HG03520 (cell line): ENCODE measurements around the gene IGFN1.

Experiments
- ATAC-seq: cut with Tn5 transposase; IDR thresholded peaks from one replicate; pipeline ENCODE4 v1.9.1; 2021; ENCODE audit warnings: mild to moderate bottlenecking, moderate library complexity; ENCODE audit not compliant: unreplicated experiment

The IGFN1 gene

DNA sequence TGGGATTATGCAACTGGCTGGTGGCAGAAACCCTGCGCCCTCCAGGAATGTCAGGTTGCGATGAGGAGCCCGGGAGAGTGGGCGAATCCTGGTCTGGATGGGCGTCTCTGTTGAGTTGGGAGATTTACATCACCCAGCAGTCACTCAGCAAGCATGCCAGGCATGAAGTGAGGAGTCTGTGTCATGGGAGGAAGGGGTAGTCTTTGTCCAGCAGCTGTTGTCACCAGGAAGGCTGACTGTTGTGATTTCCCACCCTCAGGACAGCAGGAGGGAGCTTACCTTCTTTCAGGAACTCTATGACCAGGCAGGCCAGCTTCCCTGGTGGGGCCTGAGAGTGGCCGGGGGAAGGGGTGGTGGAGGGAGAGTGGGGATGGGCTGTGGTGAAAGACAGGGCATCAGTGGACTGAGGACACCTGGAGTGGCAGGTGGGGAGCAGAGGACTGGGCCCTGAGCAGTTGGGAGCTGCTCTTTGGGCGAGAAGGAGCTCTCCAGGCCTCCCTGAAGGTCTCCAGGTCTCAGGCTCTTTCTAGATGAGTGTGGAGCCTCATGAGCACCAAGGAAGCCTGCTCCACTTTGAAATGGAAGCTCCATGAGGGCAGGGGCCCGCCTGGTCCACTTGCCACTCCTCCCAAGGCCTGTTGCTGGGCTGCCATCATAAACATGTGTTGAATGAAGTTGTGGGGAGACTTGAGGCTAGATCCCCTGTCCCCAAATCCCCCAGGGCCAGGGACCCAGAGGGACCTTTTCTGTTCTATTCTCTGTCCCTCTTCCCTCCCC lies 71.3 kb downstream of the IGFN1 start:
- ATAC-seq: no peak

DNA sequence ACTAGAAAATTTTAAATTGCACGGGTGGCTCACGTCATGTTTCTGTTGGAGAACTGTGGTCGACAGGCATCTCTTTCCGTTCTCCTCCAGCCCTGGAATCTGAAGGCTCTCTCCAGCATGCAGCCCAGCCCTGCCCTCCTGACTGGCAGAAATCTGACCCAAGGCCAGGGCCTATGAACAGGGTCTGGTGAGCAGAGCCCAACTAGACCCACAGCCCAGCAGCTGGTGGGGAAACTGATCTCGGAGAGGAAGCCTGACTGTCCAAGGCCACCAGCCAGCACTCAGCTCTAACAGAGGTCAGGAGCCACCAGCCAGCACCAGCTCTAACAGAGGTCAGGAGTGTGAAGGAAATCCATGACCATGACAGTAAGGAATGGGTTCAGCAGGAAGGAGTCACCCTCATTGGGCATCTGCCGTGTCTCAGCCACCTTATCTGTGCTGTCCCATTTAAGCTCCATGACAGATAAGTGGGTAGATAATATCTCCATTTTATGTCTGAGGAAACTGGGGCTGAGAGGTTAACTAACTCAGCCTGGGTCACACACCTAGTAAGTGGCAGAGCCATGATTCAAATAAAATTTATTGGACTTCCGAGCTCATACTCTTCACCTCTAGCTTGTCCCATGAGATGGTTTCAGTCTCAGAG lies 72.5 kb downstream of the IGFN1 start:
- no peak for ATAC-seq

DNA sequence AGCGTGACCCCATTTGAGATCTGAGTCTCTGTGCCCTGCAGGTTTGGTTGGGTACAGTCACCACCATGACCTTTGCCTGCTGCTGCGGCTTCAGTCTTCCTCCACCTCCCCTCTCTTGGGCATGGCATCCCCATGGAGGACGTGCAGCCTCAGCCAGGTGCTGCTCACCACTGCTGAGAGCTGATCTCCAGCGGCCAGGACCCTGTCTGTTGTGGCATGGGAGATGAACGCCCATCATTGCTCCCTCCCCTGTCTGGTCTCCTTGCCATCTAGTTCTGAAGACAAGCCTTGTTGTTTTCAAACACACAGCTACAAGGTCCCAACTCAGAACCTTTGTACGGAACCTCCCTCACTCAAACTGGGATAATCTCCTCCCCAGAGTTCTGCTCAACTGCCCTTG lies 73.4 kb downstream of the IGFN1 start:
- ATAC-seq: no peak

DNA sequence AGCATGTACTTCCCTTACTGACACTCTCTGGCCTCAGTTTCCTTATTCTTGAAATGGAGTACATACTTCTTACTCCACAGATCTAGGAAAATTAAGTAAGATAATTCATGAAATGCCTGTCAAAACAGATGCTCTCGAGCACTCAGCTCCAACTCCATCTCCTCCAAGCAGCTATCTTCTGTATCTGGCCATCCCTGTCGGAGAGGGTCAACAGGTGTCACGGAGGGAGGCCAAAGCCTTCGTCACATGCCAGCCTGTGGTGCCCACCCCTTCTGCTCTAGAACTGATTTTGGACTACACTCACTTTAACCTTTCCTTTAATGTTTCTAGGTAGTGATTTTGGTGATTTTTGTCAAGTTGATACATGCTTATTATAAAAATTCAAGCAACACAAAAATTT lies 73.9 kb downstream of the IGFN1 start:
- no peak for ATAC-seq

DNA sequence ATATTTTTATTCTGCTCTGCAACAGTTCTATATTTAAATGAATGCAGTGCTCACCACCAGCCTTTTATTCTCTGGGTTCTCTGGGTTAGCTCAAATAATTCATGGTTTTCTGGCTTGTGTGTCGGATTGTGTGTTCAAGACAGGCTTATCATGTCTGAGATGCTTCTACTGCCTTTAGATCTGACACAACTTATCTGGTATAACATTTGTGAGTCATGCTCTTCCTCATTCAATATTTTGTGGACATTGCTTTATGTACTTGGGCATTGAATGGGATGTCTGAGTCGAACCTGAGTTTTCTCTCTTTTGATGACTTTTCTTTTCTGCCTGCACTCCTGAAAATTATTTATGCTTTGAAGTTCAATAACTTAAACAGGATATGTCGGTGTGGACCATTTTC lies 75.1 kb downstream of the IGFN1 start:
- ATAC-seq: no peak

DNA sequence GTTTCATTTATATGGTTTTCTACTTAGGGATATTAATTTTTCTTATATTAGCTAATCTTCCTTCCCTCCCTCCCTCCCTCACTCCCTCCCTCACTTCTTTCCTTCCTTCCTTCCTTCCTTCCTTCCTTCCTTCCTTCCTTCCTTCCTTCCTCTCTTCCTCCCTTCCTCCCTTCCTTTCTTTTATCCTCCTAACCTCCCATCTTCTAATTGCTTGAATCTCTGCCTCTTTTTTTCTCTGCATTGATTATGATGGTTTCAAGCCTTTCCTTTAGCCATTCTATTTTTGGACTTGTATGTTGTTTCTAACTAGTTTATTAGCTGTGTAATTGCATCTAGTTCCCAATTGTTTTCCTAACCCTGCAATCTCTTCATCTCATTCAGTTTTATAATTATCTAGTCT lies 75.7 kb downstream of the IGFN1 start:
- ATAC-seq: no peak

DNA sequence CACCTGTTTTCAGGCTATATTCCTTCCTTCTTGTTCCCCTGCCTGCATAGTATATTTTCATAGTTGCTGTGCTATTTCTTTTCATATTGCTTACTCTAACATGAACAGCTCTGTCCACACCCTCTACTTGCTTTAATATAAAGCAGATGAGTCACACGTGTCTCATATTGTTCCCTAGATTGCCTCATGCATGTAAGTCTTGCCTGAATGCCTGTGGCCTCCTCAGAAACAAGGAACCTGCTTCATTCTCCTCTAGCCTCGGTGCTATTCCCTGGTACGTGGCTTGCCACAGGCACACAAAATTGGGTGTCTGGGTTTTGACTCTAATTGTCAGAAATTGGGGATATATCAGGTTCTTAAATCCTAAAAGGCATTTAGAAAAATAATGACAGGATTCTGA lies 76.2 kb downstream of the IGFN1 start:
- no peak for ATAC-seq

DNA sequence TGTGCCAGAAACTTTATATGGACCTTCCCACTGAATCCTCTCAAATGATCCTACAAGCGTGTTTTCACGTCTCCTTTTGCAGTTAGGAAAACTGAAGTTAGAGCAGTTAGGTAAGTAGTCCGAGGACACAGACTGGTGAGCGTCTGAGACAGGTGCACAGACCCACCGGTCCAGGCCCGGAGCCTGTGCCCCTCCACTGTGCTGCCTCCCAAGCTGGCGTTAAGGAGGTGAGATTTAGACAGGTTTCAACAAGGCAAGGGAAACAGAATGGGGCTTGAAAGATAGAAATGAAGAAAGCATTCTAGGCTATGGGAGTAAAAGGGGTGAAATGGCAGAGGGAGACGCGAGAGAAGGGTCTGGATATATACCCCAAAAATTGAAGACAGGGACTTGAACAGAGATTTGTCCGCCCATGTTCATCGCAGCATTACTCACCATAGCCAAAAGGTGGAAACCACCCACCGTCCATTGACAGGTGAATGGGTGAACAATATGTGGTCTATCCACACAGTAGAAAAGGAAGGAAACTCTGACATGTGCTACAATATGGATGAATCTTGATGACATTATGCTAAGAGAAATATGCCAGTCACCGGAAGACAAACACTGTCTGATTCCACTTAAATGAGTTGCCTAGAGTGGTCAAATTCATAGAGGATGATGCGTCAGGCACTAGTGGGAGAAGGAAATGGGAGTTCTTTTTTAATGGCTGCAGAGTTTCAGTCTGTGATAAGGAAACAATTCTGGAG lies 77.0 kb downstream of the IGFN1 start:
- ATAC-seq: no peak

DNA sequence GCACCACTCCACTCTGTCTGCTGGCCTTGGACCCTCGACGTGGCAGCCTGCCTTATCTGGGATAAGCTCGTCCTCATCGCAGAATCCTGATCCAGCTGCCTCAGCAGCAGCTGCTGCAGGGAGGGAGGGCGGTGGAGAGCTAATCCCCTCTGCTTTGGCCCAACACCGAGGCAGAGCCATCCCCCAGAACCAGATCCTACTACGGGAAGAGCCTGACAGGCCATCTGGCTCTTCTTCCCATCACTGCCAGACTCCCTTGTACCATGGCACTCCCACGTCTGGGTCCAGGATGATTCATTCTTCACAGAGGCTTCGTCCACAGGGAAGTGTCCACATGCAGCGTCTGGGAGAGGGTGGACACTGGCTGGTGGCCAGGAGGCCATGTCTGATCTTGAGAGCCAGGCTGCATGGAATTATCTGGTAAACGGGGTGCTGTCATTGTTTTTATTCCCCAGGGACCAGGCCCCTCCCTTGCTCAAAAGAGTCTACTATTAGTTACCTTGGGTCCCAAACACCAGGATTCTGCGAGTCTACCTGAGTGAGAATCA lies 78.1 kb downstream of the IGFN1 start:
- no peak for ATAC-seq

DNA sequence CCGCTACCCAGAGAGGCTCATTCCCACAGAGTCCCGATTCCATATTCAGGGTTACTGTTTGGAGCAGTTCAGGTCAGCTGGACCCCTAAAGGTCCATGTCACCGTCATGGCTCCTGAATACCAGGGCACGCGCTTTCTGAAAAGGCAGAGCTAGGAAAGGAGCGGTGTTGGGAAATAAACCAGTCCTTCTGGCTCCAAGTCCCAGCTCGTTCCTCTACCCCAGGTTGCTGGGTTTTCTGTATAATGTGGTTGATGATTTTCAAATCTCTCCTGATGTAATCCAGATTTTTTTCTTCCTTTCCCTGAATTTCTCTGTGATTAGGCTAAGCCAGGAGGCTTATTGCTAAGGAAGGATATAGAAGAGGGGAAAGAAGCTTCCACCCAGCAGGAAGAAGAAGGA lies 78.7 kb downstream of the IGFN1 start:
- no peak for ATAC-seq

DNA sequence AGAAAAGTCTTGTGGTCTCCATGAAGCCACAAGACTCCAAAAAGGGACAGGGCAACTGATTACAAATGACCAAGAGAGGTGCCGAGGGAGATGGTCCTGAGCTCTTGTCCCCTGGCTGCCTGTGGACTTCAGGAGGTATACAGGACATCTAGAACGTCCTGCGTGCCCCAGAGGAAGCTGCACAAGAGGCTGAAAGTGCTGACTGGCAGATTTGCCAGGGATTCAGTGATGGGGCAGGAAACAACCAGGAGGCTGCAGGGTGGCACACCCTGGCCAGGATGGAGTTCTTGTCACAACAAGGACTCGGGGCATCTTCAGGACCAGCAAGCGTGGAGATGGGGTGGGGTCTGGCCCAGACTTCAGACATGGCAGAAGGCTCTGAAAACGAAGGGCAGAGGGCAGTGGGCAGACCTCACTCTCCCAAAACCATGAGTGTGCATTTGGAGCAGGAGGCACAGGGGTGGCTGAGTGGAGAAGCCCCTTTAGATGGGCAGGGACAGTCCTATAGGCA lies 79.3 kb downstream of the IGFN1 start:
- no peak for ATAC-seq

DNA sequence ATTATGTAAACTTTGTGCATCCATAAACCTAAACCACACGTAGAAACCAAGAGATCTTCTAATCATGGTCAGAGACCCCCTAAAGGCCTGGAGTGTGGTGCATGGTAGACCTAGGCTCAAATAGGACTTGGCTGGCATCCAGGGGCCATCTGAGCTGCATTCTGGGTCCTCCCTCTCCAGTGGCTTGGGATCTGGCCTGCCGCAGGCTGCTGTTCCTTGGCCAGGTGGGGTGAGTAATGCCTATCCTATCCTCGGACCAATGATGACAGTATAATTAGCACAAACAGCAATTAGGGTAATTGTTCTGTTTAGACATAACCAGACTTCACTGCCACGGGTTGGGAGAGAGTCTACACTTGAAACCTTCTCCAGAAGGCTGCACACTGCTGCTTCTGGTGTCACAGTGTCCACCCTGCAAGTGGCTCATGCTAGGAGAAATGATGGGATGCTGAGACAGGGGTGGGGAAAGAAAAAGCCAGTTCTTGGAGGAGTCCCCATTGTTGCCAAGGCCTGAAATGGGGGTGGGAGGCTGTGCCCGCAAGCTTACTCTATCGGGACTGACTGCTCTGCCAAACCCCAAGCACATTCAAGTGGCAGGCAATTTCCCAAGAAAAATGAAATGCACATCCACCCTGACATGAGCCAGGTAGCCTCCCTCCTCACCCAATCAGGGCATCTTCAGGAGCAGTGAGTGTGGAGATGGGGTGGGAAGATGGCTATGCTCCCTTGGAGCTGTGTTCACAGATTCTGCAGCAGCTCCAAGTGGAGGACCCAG lies 80.2 kb downstream of the IGFN1 start:
- no peak for ATAC-seq

DNA sequence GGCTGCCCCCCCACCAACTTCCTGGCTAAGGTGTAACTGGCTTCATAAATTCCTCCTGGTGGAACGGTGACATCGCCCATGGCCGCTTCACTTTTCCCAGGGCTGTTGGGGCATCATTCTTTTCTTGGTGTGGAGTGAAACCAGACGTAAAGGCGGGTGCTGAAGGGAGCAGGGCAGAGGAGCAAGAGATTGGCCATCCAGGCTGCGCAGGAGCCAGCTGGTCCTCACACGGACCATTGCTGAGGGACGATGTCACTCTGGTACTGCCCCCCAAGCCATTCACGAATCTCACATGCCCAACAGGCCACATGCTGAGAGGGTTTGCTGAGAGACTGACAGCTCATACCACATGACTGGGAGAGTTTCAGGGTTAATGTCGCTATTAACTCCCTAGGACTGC lies 82.2 kb downstream of the IGFN1 start:
- no peak for ATAC-seq

DNA sequence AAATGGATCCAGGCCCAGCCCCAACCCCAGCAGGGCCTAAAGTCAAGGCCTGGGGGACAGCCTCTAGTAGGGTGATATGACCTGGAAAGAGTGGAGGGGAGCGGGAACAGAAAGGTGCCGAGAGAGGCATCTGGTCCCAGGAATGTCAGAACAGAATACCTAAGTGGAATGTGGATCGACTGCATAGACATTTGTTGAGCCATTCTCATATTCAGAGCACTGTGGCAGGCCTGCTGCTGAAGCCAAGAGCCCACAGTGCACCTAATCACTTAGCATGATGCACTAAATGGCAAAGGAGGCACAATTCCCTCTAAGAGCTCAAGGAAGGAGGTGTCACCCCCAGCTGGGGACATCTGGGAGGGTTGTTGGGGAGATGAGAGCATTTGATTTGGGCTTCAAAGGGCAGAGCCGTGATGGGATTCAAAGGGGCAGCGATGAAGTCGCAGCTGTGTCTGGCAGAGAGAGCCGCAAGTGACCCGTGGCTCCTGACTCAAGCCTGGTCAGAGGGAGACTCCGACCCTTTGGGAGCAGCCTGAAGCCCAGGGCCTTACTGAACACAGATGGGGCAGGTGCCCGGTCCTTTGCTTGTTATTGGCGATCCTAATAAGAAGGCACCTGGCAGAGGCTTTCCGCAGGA lies 84.1 kb downstream of the IGFN1 start:
- no peak for ATAC-seq

DNA sequence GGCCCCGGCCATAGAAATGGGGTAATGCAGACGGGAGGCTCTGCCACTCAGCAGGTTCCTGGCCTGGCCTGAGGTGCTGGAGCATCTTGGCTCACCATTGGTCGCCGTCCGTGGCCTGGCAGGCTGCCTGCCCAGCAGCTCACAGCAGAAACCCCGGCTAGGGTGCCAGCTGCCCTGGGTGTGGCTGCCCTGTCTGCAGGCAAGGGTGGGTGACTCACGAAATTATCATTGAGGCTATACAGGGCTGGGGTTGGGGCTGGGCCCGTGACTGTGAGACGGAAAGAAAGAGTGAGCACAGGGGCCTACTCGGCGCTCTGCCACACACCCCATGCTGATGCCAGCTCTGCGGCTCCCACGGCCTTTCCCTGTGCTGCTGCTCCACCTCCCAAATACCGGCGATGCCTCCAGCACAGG lies 84.6 kb downstream of the IGFN1 start:
- no peak for ATAC-seq

DNA sequence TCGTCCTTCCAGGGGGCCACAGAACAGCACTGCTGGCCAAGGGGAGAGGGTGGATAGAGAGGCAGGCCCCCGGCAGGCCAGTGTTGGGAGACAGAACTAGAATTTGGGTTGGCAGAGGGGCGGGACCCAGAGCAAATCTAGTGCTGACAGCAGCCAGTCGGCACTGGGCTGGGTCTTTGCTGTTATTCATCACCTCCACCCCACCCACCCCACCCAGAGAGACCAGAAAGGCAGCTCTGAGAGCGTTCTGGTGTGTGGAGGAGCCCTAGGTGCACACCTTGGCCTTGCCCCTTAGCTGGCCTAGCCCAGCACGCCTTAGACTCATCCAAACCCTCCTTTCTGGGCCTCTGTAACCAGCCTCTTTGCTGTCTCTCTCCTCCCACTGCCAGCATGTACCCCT lies 86.3 kb downstream of the IGFN1 start:
- no peak for ATAC-seq

DNA sequence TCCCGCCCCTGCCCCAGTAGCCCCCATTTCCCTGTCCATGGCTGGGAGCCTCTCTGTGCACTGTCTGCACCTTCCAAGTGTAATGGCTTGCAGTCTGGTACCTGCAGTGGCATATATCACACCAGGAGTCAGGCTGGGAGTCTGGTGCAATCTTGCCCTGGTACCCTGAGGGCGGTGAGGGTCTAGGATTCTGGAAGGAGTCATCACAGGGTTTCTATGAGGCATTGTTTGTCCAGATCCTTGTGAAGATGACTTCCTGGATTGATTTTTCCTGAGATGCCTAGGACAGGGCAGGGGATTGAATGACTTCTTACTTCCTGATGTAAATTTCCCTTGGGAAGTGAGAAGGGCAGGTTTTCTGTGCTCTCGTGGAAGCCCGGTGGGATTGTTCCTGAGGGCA lies 86.8 kb downstream of the IGFN1 start:
- no peak for ATAC-seq
